Anterior cingulate cortex (tissue), 58 donors: Measurements from ENCODE around the gene TAGLN2.

Experiments used
- DNase-seq, 58 donors: peaks; one replicate each; lab custom pipeline; 2025; lab: John Stamatoyannopoulos, UW

Gene TAGLN2

DNA sequence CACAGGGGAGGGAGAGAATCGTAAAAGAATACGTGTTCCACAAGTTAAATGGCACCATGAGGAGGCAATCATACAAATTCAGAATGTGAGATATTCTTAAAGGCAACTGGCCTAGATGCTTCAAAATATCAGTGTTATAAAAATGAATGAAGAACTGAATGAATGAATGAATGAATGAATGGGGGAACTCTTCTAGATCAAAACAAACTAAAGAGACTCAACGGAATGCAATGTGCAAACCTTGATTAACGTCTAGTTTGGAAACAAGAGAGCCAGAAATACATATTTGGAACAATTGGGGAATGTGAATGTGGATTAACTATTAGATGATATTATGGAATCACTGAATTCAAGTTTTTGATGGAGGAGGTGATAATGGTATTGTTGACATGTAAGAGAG, 42.2 kb downstream of the TAGLN2 start:
- no peak for DNase-seq

DNA sequence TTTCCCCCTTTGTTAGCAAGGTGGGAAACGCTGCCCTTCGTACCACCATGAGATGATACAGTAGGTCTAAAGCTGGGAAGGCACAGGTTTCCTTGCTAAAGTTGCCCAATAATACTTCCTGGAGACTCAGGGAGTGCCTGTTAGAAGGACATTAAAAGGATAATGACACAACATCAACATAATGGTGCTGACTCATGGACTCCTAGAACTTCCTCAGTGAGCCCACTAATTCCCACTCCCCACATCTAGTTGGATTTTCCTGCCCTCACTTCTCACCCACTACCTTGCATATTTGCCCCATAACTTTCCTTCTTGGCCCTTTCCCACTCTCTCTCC, 42.8 kb downstream of the TAGLN2 start:
- no peak for DNase-seq

GRCh38 chr1:159881622-159882526, 43.4 kb downstream of the TAGLN2 start:
- peak in 3 of 58 donors; percentile 3 to 69 (median 14) for DNase-seq

- DNase-seq: no peak
Measured at GRCh38 chr1:159880430-159880829, 44.9 kb downstream of the TAGLN2 start.

DNA sequence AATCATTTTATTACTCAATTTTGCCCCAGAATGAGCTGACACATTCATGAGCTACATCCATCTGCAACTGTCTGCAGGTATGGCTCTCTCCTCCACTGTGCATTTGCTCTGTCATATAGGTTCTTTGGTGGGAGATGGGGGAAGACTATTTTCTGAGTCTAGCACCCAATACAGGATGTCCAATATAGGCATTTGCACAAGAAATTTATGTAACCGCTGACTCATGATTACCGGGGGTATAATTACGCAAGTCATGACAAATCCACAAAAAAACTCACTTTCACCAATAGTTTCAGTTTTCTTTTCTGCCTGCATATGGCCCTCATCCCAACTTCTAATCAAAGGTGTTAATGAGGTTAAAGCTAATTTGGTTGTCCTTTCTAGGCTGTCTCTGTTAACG, 45.3 kb downstream of the TAGLN2 start:
- no peak for DNase-seq

GRCh38 chr1:159879136-159879535, 46.2 kb downstream of the TAGLN2 start:
- DNase-seq: peak in 2 of 58 donors; percentile 13

DNA sequence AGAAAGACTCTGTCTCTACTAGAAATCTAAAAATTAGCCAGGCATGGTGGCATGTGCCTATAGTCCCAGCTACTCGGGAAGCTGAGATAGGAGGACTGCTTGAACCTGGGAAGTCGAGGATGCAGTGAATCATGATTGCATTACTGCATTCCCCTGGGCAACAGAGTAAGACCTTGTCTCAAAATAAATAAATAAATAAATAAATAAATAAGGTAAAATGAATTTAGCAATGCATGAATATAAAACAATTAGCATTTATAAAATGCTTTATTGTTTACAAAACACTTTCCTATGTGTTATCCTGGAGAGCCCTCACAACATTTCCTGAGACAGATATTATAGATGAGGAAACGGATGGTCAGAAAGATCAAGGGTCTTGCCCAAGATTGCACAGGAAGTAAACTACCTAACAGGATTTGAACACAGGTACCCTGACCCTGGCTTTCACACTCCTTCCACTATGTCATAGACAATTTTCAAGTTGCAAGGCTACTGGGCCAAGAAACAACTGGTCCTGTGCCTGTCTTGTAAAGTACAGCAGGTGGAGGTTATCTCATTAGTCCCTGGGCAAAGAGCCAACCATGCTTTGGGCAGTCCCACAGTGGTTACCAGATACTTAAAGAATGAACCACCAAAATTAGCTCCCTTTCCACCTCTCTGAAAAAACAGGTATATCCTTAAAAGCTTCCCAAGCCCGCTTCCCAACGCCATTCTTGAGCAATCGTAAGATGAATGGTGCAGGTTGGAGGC, 47.4 kb downstream of the TAGLN2 start:
- DNase-seq: no peak

- DNase-seq: no peak
Measured at GRCh38 chr1:159873530-159874143, 51.7 kb downstream of the TAGLN2 start.

GRCh38 chr1:159872891-159873290, 52.4 kb downstream of the TAGLN2 start:
- no peak for DNase-seq

- no peak for DNase-seq
Measured at GRCh38 chr1:159870704-159871103, 54.6 kb downstream of the TAGLN2 start.

DNA sequence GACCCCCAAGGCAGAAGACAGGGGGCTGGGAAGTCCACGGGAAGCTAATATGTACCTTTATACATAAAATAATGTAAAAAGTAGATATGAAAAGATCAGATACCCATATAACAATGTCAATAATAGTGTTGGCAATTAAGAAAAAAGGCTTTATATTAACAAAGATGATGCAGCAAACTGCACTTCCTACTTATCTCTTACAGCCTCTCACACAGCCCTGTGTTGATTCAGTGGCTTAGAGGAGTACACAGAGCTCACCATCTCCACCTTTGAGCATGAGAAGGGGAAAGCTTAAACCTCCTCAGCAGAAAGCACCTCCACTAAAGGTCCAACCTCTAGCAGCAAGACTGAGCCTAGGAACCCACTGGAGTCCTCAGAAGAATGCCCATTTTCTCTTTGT, 55.7 kb downstream of the TAGLN2 start:
- no peak for DNase-seq

DNA sequence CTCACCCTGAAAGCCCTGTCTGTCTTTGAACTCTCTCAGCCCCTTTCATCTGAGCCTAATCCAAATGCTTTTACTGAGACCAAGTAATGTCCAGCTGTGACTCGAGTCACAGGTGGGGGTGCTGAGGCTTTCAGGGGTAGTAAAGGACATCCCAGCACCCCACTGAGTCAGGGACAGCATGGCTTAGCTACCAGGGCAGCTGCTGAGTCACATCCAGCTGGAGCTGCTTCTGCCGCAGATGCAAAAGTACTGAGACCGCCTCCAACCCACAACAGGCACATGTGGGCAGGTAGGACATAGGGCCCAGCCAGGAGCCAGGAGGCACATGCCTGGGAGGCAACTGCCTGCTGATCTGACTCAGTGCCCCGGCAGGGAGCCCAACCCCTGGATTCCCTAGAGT, 56.1 kb downstream of the TAGLN2 start:
- no peak for DNase-seq

- no peak for DNase-seq
Measured at GRCh38 chr1:159868766-159869165, 56.5 kb downstream of the TAGLN2 start.
